ENCODE data around the gene ATP6V1B1.

DNA sequence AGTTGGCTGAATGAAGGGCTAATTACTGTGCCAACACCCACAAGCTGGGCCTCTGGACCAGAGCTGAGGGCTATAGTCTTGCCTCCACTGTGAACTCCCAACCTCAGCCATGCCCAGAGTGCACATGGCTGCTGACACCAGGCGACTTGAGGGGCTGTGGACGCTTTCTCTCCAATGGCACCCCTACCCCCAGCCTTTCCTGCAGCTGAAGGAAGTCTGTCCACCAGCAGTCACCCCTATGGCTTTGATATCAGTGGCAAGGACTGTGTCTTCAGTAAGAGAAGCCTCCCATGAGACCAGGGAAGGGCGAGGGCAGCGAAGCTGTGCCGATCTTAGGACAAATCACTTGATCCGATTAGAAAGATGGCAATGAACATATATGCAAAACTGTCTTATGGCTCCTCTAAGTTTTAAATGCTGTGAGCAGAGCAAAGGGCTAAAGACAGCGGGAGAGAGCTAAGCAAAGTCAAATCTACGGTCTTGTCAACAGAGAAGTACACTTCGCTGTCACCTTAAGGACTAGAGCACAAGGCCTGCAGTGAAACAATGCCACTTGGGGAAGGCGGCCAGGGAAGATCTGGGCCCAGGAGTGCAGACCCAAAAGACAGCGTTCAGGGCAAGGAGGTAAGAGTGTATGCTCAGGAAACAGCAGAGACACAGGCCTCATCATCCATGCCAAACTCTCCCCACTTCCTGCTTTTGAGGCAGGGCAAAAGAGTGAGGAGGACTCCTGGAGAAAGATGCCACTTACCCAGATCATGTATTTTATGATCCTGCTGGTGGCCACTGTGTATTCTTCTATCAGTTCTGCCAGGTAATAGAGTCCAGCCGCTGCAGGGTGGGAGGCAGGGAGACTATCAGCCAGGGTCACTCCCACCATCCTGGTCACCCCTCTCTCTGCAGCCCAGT lies 57.5 kb downstream of the ATP6V1B1 start:
- TF ChIP-seq JUNB (IDR thresholded peaks at IDR 0.05; ENCODE audit: unreplicated experiment) (no peak), STAT1 (IDR thresholded peaks at IDR 0.05; ENCODE audit: unreplicated experiment) (no peak), CTCF (conservative IDR thresholded peaks at IDR 0.05; ENCODE audit: low read depth in 2 of 2) (no peak), REST (IDR thresholded peaks at IDR 0.05; ENCODE audit: unreplicated experiment) (no peak), POLR2AphosphoS5 (IDR thresholded peaks at IDR 0.05; ENCODE audit: low read depth) (no peak), EZH2 (IDR thresholded peaks at IDR 0.05; ENCODE audit: low read depth, unreplicated experiment) (no peak), EZH2phosphoT487 (IDR thresholded peaks at IDR 0.05; ENCODE audit: unreplicated experiment) (no peak), ZNF331 (CRISPR knock-in tag; IDR thresholded peaks at IDR 0.05; ENCODE audit: low read depth) (no peak), CREB1 (CRISPR knock-in tag; IDR thresholded peaks at IDR 0.05; ENCODE audit: low read depth) (no peak), ZNF114 (CRISPR knock-in tag; IDR thresholded peaks at IDR 0.05) (no peak), ETS1 (IDR thresholded peaks at IDR 0.05) (no peak), NANOG (IDR thresholded peaks at IDR 0.05; ENCODE audit: borderline replicate concordance) (no peak), ZNF462 (CRISPR knock-in tag; IDR thresholded peaks at IDR 0.05) (no peak)
